ENCODE results near the gene IER5.
"Not testable (repeated sequence)": the region's sequence is repeated elsewhere in the genome, so short reads cannot be mapped to it uniquely, and the experiment has no call there.

Gene IER5

DNA sequence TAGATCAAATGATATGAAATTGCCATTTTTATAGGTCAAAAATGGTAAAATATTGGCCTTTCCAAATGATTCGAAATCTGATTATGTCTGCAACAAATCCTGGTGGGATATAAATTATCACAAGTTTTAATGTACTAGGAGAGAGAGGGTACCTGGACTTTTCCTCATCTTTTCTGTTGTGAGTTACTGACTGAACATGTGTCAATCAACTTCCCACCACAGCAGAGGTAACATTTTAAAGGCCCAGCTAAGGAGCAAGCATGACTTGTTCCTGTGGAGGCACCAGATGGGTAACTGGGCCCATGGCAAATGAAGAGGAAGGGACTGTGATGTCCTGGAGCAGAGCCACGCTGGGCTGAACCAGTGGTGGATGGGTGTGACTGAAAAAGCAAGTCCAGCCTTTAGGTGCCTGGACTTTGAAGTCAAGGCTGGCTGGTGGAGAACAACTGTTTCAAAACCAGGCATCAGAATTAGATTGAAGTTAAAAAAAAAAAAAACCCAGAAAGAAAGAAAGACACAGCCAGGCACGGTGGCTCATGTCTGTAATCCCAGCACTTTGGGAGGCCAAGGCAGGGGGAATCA is 48.1 kb upstream of the IER5 start:
- no peak for ATAC-seq
- no peak for TF ChIP-seq ZNF8 (CRISPR knock-in tag; IDR thresholded peaks at IDR 0.05)
- no peak for TF ChIP-seq ZFP30 (CRISPR knock-in tag; IDR thresholded peaks at IDR 0.05)
- no peak for TF ChIP-seq ISL1 (CRISPR knock-in tag; IDR thresholded peaks at IDR 0.05)
- TF ChIP-seq ZFP3 (CRISPR knock-in tag; IDR thresholded peaks at IDR 0.05): no peak
- no peak for TF ChIP-seq RARB (CRISPR knock-in tag; IDR thresholded peaks at IDR 0.05)
- no peak for TF ChIP-seq ZC3H10 (CRISPR knock-in tag; IDR thresholded peaks at IDR 0.05)
- no peak for TF ChIP-seq TOX (CRISPR knock-in tag; IDR thresholded peaks at IDR 0.05; ENCODE audit: borderline replicate concordance)
- no peak for TF ChIP-seq SNAI2 (CRISPR knock-in tag; IDR thresholded peaks at IDR 0.05)
- no peak for TF ChIP-seq ARNTL (CRISPR knock-in tag; IDR thresholded peaks at IDR 0.05; ENCODE audit: borderline replicate concordance, low read depth)
- TF ChIP-seq, protein P1, sequence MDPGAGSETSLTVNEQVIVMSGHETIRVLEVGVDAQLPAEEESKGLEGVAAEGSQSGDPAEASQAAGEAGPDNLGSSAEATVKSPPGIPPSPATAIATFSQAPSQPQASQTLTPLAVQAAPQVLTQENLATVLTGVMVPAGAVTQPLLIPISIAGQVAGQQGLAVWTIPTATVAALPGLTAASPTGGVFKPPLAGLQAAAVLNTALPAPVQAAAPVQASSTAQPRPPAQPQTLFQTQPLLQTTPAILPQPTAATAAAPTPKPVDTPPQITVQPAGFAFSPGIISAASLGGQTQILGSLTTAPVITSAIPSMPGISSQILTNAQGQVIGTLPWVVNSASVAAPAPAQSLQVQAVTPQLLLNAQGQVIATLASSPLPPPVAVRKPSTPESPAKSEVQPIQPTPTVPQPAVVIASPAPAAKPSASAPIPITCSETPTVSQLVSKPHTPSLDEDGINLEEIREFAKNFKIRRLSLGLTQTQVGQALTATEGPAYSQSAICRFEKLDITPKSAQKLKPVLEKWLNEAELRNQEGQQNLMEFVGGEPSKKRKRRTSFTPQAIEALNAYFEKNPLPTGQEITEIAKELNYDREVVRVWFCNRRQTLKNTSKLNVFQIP (CRISPR knock-in tag; IDR thresholded peaks at IDR 0.05; ENCODE audit: borderline replicate concordance, low read depth): no peak

- ATAC-seq: no peak
- TF ChIP-seq BACH2 (CRISPR knock-in tag; IDR thresholded peaks at IDR 0.05; ENCODE audit: borderline replicate concordance): no peak
- TF ChIP-seq ZNF8 (CRISPR knock-in tag; IDR thresholded peaks at IDR 0.05): no peak
- no peak for TF ChIP-seq RARB (CRISPR knock-in tag; IDR thresholded peaks at IDR 0.05)
- TF ChIP-seq TOX (CRISPR knock-in tag; IDR thresholded peaks at IDR 0.05; ENCODE audit: borderline replicate concordance): no peak
- TF ChIP-seq ZC3H10 (CRISPR knock-in tag; IDR thresholded peaks at IDR 0.05): no peak
- TF ChIP-seq ZFP30 (CRISPR knock-in tag; IDR thresholded peaks at IDR 0.05): no peak
- no peak for TF ChIP-seq OSR1 (CRISPR knock-in tag; IDR thresholded peaks at IDR 0.05)
- TF ChIP-seq TCF4 (CRISPR knock-in tag; IDR thresholded peaks at IDR 0.05; ENCODE audit: borderline replicate concordance): no peak
- TF ChIP-seq ZNF70 (CRISPR knock-in tag; IDR thresholded peaks at IDR 0.05): no peak
- TF ChIP-seq ZNF565 (CRISPR knock-in tag; conservative IDR thresholded peaks at IDR 0.05; ENCODE audit: low read depth): no peak
- no peak for TF ChIP-seq ARNTL (CRISPR knock-in tag; IDR thresholded peaks at IDR 0.05; ENCODE audit: borderline replicate concordance, low read depth)
- TF ChIP-seq CREB5 (CRISPR knock-in tag; IDR thresholded peaks at IDR 0.05; ENCODE audit: low read depth): no peak
Measured at GRCh38 chr1:181043025-181043888, 45.2 kb upstream of the IER5 start.

- ATAC-seq: peak; percentile 38; the same call in 2 of the 3 replicates
- TF ChIP-seq ZNF70 (CRISPR knock-in tag; IDR thresholded peaks at IDR 0.05): no peak
- TF ChIP-seq ESRRG (CRISPR knock-in tag; IDR thresholded peaks at IDR 0.05): no peak
- TF ChIP-seq ISL1 (CRISPR knock-in tag; IDR thresholded peaks at IDR 0.05): no peak
- TF ChIP-seq, protein P1 (CRISPR knock-in tag; IDR thresholded peaks at IDR 0.05; ENCODE audit: borderline replicate concordance, low read depth): no peak
- no peak for TF ChIP-seq TOX (CRISPR knock-in tag; IDR thresholded peaks at IDR 0.05; ENCODE audit: borderline replicate concordance)
- no peak for TF ChIP-seq ZFP30 (CRISPR knock-in tag; IDR thresholded peaks at IDR 0.05)
- TF ChIP-seq RARB (CRISPR knock-in tag; IDR thresholded peaks at IDR 0.05): no peak
- TF ChIP-seq ZNF565 (CRISPR knock-in tag; conservative IDR thresholded peaks at IDR 0.05; ENCODE audit: low read depth): no peak
- TF ChIP-seq SNAI2 (CRISPR knock-in tag; IDR thresholded peaks at IDR 0.05): no peak
- TF ChIP-seq, protein P2, sequence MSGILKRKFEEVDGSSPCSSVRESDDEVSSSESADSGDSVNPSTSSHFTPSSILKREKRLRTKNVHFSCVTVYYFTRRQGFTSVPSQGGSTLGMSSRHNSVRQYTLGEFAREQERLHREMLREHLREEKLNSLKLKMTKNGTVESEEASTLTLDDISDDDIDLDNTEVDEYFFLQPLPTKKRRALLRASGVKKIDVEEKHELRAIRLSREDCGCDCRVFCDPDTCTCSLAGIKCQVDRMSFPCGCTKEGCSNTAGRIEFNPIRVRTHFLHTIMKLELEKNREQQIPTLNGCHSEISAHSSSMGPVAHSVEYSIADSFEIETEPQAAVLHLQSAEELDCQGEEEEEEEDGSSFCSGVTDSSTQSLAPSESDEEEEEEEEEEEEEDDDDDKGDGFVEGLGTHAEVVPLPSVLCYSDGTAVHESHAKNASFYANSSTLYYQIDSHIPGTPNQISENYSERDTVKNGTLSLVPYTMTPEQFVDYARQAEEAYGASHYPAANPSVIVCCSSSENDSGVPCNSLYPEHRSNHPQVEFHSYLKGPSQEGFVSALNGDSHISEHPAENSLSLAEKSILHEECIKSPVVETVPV (CRISPR knock-in tag; IDR thresholded peaks at IDR 0.05): no peak
- TF ChIP-seq TCF4 (CRISPR knock-in tag; IDR thresholded peaks at IDR 0.05; ENCODE audit: borderline replicate concordance): no peak
- TF ChIP-seq ZNF8 (CRISPR knock-in tag; IDR thresholded peaks at IDR 0.05): no peak
- TF ChIP-seq CREB5 (CRISPR knock-in tag; IDR thresholded peaks at IDR 0.05; ENCODE audit: low read depth): no peak
- no peak for TF ChIP-seq OSR1 (CRISPR knock-in tag; IDR thresholded peaks at IDR 0.05)
Measured at GRCh38 chr1:181044449-181044966, 44.0 kb upstream of the IER5 start.

- ATAC-seq: not testable (repeated sequence)
Measured at GRCh38 chr1:181045946-181046345, 42.6 kb upstream of the IER5 start.

Data from SK-N-SH treated with all-trans-retinoic acid at 6 μM for 48 hours (cell line).